Neural crest cell (in vitro differentiated cells): Measurements from ENCODE around the gene FAM170B. TPM values are rescaled to one million over a fixed set of nuclear protein-coding genes. Genes with fewer than 3 reads are reported as not detected.
A peak's percentile ranks its signal among the peaks of the same experiment; 100 is the strongest.

Experiments
- DNase-seq: peaks from one replicate; pipeline ENCODE4 v3.0.0; 2021; ENCODE audit warnings: low read depth, mixed read lengths, low spot score
- H3K27ac Mint-ChIP-seq: one replicate; pipeline ENCODE4 v1.8.0; 2021; ENCODE audit warnings: mild to moderate bottlenecking, mixed read lengths; ENCODE audit not compliant: unreplicated experiment
- H3K27me3 Mint-ChIP-seq: 2 replicates; pipeline ENCODE4 v1.8.0; 2021; ENCODE audit warnings: low read depth, mild to moderate bottlenecking, mixed read lengths
- H3K36me3 Mint-ChIP-seq: 2 replicates; pipeline ENCODE4 v1.8.0; 2021; ENCODE audit warnings: low read depth, mild to moderate bottlenecking, mixed read lengths
- H3K4me1 Mint-ChIP-seq: 2 replicates; pipeline ENCODE4 v1.8.0; 2021; ENCODE audit warnings: mixed read lengths
- H3K4me3 Mint-ChIP-seq: one replicate; pipeline ENCODE4 v1.8.0; 2021; ENCODE audit warnings: mild to moderate bottlenecking, mixed read lengths
- H3K9me3 Mint-ChIP-seq: 2 replicates; pipeline ENCODE4 v1.8.0; 2021; ENCODE audit warnings: mixed read lengths
- total RNA-seq: library from RNA; stranded (reverse); gene quantifications from 2 replicates; pipeline ENCODE4 v1.2.1, GENCODE V29; 2021
- TF ChIP-seq, protein P1 (sequence below): fragments of 200-600 bp; sonication (generic); conservative IDR thresholded peaks from 2 replicates; pipeline ENCODE4 v1.5.0; 2021; ENCODE audit warnings: antibody characterized with exemption, mild to moderate bottlenecking

FAM170B gene
- total RNA-seq, 1 donor from 2014 or later = not detected

DNA sequence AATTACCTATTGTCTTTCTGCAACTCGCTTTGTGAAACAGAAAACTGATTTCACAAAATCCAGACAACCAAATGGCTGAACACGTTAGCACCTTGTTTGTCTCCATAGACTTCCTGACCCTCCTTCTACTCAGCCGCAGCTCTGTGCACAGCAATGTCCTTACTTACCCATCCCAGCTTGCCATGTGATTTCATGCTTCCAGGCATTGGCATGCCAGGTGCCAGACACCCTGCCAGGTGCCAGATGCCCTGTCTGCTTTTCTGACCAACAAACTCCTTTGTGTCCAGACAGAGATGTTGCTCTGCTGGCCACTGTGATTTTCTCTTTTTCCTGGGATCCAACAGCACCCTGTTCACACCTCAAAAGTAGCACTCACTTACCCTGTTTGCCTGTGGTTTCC is 16.1 kb upstream of the FAM170B start:
- TF ChIP-seq, protein P1, sequence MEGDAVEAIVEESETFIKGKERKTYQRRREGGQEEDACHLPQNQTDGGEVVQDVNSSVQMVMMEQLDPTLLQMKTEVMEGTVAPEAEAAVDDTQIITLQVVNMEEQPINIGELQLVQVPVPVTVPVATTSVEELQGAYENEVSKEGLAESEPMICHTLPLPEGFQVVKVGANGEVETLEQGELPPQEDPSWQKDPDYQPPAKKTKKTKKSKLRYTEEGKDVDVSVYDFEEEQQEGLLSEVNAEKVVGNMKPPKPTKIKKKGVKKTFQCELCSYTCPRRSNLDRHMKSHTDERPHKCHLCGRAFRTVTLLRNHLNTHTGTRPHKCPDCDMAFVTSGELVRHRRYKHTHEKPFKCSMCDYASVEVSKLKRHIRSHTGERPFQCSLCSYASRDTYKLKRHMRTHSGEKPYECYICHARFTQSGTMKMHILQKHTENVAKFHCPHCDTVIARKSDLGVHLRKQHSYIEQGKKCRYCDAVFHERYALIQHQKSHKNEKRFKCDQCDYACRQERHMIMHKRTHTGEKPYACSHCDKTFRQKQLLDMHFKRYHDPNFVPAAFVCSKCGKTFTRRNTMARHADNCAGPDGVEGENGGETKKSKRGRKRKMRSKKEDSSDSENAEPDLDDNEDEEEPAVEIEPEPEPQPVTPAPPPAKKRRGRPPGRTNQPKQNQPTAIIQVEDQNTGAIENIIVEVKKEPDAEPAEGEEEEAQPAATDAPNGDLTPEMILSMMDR = no peak
- Mint-ChIP-seq H3K27ac (no peak overlapping the region), H3K9me3 (peaks cover 8% of the 10 kb centered on the region), H3K4me1 (no peaks in the 10 kb centered on the region), H3K4me3 (no peak overlapping the region), H3K27me3 (peaks cover 5% of the 10 kb centered on the region), H3K36me3 (peaks cover 4% of the 10 kb centered on the region)
- no peak for DNase-seq

DNA sequence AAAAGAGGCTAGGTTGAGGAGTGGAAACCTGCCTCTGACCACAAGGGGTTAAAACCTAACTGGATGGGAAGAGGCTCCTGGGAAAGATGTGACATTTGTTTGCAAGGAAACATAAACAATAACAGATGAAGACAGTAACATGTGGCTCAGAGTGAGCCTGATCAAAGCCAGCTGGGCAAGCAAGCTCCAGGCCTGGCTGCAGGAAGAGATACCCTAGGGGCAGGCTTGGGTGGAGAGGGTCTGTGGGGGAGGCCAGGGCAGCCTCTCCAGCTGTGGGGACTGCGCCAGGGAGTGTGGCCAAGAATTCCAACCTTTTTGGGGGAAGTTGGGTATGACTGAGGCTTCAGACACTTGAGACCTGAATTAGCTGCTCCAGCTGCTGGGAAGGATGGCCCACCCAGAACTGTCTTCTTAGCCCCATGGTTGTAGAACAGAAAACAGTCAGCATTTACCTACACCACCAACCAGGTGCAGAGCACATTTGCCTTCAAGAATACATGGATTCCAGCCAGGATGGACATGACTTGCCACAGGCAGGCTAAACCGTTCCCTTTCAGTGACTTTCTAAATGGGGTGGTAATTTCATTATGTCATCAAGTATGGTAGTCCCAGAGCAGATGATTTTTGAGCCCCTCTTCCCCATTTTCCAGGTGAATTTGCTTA is 10.4 kb upstream of the FAM170B start:
- Mint-ChIP-seq H3K9me3 (peaks cover 8% of the 10 kb centered on the region), H3K36me3 (peaks cover 4% of the 10 kb centered on the region), H3K4me1 (no peaks in the 10 kb centered on the region), H3K27me3 (peaks cover 5% of the 10 kb centered on the region), H3K4me3 (no peak overlapping the region), H3K27ac (no peak overlapping the region)
- DNase-seq = no peak
- TF ChIP-seq, protein P1 = no peak

DNA sequence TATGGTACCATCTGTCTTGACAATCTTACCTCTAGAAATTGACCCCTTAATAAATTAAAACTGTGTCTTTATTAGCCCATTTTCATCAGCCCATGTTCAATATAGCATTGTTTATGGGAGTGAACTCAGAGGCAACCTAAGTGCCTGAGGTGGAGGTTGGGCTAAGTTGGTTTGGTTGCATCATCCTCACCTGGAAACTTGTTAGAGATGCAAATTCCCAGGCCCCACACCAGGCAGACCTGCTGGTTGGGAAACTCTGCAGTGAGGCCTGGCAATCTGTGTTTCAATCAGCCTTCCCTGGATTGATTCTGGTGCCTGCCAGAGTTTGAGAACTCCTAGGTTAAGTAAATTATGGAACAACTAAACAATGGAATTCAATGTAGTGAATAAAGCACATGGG is 9.4 kb upstream of the FAM170B start:
- no peaks in the 10 kb centered on the region for H3K4me1 Mint-ChIP-seq
- H3K36me3 Mint-ChIP-seq = peaks cover 2% of the 10 kb centered on the region
- no peak overlapping the region for H3K27ac Mint-ChIP-seq
- H3K27me3 Mint-ChIP-seq = peaks cover 1% of the 10 kb centered on the region
- TF ChIP-seq, protein P1 = no peak
- no peak for DNase-seq
- H3K4me3 Mint-ChIP-seq = no peak overlapping the region
- peaks cover 4% of the 10 kb centered on the region for H3K9me3 Mint-ChIP-seq

DNA sequence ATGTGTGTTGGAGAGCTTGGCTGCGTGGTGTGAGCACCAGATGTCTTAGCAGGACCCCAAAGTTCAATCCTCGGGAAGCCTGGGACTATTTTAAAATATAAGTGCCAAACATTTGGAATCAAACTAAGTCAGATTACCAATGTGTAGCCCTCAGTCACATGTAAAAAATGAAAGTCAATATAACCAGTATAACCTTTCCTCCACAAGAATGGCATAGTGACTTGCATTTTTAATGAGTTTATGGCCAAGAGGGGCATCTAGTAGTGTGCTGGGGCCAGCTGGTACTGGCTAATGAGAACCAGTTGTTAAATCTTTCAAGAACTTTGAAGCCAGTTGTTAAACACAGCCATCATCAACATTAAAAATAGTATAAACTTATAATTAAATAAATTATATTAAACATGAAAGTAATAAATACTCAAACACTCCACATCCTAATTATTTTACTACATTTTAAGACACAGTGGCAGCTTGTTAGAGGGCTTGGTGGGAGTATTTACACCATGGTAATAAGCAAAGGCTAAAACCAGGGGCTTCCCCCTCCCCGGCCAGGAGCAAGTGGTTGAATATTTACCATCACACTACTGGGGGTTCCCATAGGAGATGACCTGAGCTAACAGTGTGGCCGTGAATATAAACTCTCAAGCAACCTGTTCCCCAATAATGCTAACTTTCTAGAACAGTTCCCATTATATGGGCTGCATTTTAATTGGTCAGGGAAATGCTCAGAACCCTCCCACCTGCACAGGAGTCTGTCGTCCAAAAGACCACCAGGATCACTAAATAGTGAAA is 7.9 kb upstream of the FAM170B start:
- Mint-ChIP-seq H3K4me1 (no peaks in the 10 kb centered on the region), H3K9me3 (peaks cover 5% of the 10 kb centered on the region), H3K27ac (no peak overlapping the region), H3K36me3 (no peaks in the 10 kb centered on the region), H3K27me3 (no peaks in the 10 kb centered on the region), H3K4me3 (no peak overlapping the region)
- no peak for DNase-seq
- TF ChIP-seq, protein P1 = no peak

DNA sequence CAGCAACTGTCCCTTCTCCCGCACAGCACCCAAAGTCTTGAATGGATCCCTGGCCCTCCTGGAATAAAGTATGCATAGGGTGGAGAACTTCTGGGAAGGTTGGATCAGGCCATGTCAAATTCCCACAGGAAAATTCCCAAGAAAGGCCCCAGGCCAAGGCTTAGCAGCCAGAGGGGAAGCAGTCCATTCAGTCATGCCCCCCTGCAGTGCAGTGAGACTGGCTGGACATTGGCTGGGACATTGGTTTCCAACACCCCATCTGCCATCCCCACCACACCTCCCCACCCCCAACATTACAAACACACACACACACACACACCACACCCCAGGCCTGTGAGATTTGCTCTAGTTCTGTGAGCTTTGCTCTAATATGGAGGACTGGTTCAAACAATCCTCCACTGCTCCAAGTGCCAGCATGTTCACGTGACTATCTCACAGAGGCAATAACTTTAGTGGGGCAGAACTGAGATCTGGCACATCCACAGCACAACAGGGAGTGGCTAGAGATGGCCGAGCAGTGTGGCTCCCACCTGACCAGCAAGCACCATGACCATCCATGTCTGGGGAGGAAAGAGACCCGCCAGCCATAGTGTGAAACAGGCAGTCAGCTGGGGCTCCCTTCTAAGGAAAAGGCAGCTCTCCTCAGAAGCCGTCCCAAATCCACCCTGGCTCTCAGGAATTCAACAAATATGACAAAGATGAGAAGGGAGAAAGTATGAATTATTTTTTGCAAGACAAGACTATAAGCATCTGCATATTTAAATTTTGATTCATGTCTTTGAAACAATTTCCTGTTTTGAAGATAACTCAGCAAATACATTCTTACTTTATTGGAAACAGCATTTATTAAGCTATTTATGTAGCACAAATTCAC is 6.7 kb upstream of the FAM170B start:
- peaks cover 3% of the 10 kb centered on the region for H3K4me1 Mint-ChIP-seq
- peak overlapping the region; percentile 67 for H3K27ac Mint-ChIP-seq
- no peaks in the 10 kb centered on the region for H3K27me3 Mint-ChIP-seq
- TF ChIP-seq, protein P1 = no peak
- H3K9me3 Mint-ChIP-seq = peaks cover 7% of the 10 kb centered on the region
- no peak overlapping the region for H3K4me3 Mint-ChIP-seq
- no peaks in the 10 kb centered on the region for H3K36me3 Mint-ChIP-seq
- no peak for DNase-seq
